DOHH2 (cell line): ENCODE data around the gene SMAD4.
"Not testable (repeated sequence)": the region's sequence is repeated elsewhere in the genome, so short reads cannot be mapped to it uniquely, and the experiment has no call there.

Experiments used
- H3F3A ChIP-seq: fragments of 200-600 bp; sonication (generic), shearing (Covaris generic); 2 replicates; pipeline ENCODE4 v1.6.0; 2016; ENCODE audit warnings: antibody characterized with exemption, mild to moderate bottlenecking; ENCODE audit not compliant: control insufficient read depth, insufficient read depth
- H3K27ac ChIP-seq: fragments of 200-600 bp; sonication (generic); 2 replicates; pipeline ENCODE4 v1.5.1; 2014; ENCODE audit warnings: low read depth, mild to moderate bottlenecking, low read length, moderate library complexity
- H3K27me3 ChIP-seq: fragments of 200-600 bp; sonication (generic); 2 replicates; pipeline ENCODE4 v1.6.1; 2014; ENCODE audit warnings: mild to moderate bottlenecking, low read length, mixed read lengths; ENCODE audit not compliant: control insufficient read depth
- H3K36me3 ChIP-seq: fragments of 200-600 bp; sonication (generic); 2 replicates; pipeline ENCODE4 v1.6.1; 2014; ENCODE audit warnings: mild to moderate bottlenecking, low read length, moderate library complexity, mixed read lengths; ENCODE audit not compliant: control insufficient read depth
- H3K4me1 ChIP-seq: fragments of 200-600 bp; sonication (generic); 2 replicates; pipeline ENCODE4 v1.6.1; 2014; ENCODE audit warnings: mild to moderate bottlenecking, low read length, mixed read lengths; ENCODE audit not compliant: control insufficient read depth
- H3K4me2 ChIP-seq: fragments of 200-600 bp; sonication (generic); 2 replicates; pipeline ENCODE4 v1.6.0; 2014; ENCODE audit warnings: mild to moderate bottlenecking, low read length, moderate library complexity
- H3K4me3 ChIP-seq: fragments of 200-600 bp; sonication (generic); 2 replicates; pipeline ENCODE4 v1.5.1; 2014; ENCODE audit warnings: mild to moderate bottlenecking, low read length, mixed read lengths
- H3K79me2 ChIP-seq: fragments of 200-600 bp; sonication (generic); 2 replicates; pipeline ENCODE4 v1.6.1; 2014; ENCODE audit warnings: mild to moderate bottlenecking, low read length, mixed read lengths; ENCODE audit not compliant: control insufficient read depth
- H3K9me2 ChIP-seq: fragments of 200-600 bp; sonication (generic); replicated peaks from 2 replicates; pipeline ENCODE4 v1.6.1; 2014; ENCODE audit warnings: mild to moderate bottlenecking, low read length, mixed read lengths; ENCODE audit not compliant: control insufficient read depth
- H3K9me3 ChIP-seq: fragments of 200-600 bp; sonication (generic); 2 replicates; pipeline ENCODE4 v1.6.1; 2014; ENCODE audit warnings: antibody characterized with exemption, low read length, mixed read lengths; ENCODE audit not compliant: control insufficient read depth, insufficient read depth
- H4K20me1 ChIP-seq: fragments of 200-600 bp; sonication (generic); 2 replicates; pipeline ENCODE4 v1.6.0; 2014; ENCODE audit warnings: low read depth, mild to moderate bottlenecking, antibody characterized with exemption, low read length, moderate library complexity; ENCODE audit not compliant: control insufficient read depth, insufficient read depth
- EZH2phosphoT487 ChIP-seq: fragments of 200-600 bp; sonication (generic); IDR thresholded peaks from 2 replicates; pipeline ENCODE4 v1.6.1; 2017; ENCODE audit warnings: borderline replicate concordance, mild to moderate bottlenecking, antibody characterized with exemption, low read length, moderate library complexity, mixed read lengths
- TF ChIP-seq, protein P1 (sequence below): fragments of 200-600 bp; sonication (generic); IDR thresholded peaks from one replicate; pipeline ENCODE4 v1.5.1; 2014; ENCODE audit warnings: antibody characterized with exemption, mild to moderate bottlenecking, low read depth, low read length; ENCODE audit not compliant: poor library complexity, severe bottlenecking

SMAD4 gene

DNA sequence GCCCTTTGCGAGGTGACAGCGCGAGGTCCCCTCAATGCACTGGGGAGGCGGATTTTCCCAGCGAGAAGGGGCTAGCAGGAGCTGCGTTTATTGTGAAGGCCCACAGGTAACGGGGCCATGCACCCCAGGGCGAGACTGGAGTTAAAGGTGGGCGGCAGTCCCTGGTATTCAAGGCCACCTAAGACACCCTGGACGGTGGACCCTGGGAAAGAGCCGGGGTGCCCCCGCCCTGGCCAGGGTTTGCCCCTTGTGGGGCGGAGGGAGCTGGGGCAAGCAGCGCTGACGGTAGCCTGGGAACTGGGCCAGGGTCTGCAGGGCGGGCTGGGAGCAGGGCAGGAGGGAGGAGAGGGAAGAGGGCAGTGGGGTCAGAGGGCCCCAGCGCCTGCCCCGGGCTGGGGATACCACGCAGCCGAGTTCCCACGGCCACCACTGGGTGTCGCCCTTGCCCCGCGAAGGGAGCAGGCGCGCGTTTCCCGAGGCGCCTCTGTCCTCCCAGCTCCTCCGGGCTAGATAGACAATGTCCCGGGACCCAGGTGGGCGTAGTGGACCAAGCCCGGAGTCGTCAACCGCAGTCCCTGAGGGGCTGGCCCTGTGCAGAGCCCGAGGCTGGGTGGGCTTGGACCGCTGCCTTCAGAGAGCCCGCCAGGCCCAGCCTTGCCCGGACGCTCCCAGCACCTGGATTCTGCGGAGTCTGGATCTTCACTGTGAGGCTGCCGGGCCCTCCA is 80.2 kb downstream of the SMAD4 start:
- TF ChIP-seq, protein P1, sequence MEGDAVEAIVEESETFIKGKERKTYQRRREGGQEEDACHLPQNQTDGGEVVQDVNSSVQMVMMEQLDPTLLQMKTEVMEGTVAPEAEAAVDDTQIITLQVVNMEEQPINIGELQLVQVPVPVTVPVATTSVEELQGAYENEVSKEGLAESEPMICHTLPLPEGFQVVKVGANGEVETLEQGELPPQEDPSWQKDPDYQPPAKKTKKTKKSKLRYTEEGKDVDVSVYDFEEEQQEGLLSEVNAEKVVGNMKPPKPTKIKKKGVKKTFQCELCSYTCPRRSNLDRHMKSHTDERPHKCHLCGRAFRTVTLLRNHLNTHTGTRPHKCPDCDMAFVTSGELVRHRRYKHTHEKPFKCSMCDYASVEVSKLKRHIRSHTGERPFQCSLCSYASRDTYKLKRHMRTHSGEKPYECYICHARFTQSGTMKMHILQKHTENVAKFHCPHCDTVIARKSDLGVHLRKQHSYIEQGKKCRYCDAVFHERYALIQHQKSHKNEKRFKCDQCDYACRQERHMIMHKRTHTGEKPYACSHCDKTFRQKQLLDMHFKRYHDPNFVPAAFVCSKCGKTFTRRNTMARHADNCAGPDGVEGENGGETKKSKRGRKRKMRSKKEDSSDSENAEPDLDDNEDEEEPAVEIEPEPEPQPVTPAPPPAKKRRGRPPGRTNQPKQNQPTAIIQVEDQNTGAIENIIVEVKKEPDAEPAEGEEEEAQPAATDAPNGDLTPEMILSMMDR, result peak; percentile 84
- no peak for TF ChIP-seq EZH2phosphoT487
- no peak overlapping the region for H3K27ac ChIP-seq
- H3K9me2 ChIP-seq, result no peaks in the 10 kb centered on the region
- no peaks in the 10 kb centered on the region for H3K79me2 ChIP-seq
- no peaks in the 10 kb centered on the region for H3K36me3 ChIP-seq
- no peaks in the 10 kb centered on the region for H3F3A ChIP-seq
- H4K20me1 ChIP-seq, result no peaks in the 10 kb centered on the region
- H3K4me3 ChIP-seq, result no peak overlapping the region
- no peak overlapping the region for H3K4me2 ChIP-seq
- H3K9me3 ChIP-seq, result no peaks in the 10 kb centered on the region
- no peaks in the 10 kb centered on the region for H3K27me3 ChIP-seq
- peaks cover 9% of the 10 kb centered on the region for H3K4me1 ChIP-seq

DNA sequence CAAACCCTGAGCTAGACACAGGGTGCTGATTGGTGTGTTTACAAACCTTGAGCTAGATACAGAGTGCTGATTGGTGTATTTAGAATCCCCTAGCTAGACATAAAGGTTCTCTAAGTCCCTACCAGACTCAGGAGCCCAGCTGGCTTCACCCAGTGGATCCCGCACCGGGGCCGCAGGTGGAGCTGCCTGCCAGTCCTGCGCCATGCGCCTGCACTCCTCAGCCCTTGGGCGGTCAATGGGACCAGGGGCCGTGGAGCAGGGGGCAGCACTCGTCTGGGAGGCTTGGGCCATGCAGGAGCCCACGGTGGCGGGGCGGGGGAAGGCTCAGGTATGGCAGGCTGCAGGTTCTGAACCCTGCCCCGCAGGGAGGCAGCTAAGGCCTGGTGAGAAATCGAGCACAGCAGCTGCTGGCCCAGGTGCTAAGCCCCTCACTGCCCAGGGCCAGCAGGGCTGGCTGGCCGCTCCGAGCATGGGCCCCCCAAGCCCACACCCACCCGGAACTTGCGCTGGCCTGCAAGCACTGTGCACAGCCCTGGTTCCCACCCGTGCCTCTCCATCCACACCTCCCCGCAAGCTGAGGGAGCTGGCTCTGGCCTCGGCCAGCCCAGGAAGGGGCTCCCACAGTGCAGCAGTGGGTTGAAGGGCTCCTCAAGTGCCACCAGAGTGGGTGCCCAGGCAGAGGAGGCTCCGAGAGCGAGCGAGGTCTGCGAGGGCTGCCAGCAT is 81.8 kb downstream of the SMAD4 start:
- not testable (repeated sequence) for H3K9me3 ChIP-seq, H4K20me1 ChIP-seq, H3K4me1 ChIP-seq, H3K4me2 ChIP-seq, H3F3A ChIP-seq, H3K36me3 ChIP-seq, H3K79me2 ChIP-seq, H3K27me3 ChIP-seq, H3K27ac ChIP-seq, H3K9me2 ChIP-seq, H3K4me3 ChIP-seq

DNA sequence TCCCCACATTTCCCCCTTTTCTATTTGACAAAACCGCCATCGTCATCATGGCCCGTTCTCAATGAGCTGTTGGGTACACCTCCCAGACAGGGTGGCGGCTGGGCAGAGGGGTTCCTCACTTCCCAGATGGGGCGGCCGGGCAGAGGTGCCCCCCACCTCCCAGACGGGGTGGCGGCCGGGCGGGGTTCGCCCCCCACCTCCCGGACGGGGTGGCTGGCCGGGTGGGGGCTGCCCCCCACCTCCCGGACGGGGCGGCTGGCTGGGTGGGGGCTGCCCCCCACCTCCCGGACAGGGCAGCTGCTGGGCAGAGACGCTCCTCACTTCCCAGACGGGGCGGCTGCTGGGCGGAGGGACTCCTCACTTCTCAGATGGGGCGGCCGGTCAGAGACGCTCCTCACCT is 87.0 kb downstream of the SMAD4 start:
- H3K9me3 ChIP-seq, H3K4me2 ChIP-seq, H3K79me2 ChIP-seq, H3F3A ChIP-seq, H3K4me3 ChIP-seq, H3K27me3 ChIP-seq, H3K27ac ChIP-seq, H3K9me2 ChIP-seq, H3K36me3 ChIP-seq, H3K4me1 ChIP-seq, H4K20me1 ChIP-seq: not testable (repeated sequence)

DNA sequence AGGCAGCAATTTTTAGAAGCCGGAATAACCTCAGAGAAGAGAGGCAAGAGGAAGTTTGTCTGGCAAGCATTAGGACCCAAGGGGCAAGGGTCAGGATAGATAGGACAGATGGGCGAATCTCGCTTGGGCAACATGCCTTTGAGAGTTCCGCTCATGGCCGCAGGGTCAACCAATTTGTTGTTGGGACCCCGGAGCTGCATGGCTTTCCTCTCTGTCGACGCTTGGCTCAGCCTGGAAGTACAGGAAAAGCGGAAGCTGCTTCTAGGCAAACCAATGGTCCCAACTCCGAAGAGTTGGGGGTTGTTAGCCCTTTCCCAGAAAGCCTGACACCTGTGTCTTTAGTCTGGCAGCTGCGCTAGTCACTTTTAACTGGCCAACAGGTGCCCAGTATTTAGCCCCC is 89.5 kb downstream of the SMAD4 start:
- H3K4me1 ChIP-seq, H3K9me3 ChIP-seq, H3K27ac ChIP-seq, H3K79me2 ChIP-seq, H3K4me3 ChIP-seq, H3K27me3 ChIP-seq, H3K9me2 ChIP-seq, H3K4me2 ChIP-seq, H3K36me3 ChIP-seq, H4K20me1 ChIP-seq, H3F3A ChIP-seq: not testable (repeated sequence)

DNA sequence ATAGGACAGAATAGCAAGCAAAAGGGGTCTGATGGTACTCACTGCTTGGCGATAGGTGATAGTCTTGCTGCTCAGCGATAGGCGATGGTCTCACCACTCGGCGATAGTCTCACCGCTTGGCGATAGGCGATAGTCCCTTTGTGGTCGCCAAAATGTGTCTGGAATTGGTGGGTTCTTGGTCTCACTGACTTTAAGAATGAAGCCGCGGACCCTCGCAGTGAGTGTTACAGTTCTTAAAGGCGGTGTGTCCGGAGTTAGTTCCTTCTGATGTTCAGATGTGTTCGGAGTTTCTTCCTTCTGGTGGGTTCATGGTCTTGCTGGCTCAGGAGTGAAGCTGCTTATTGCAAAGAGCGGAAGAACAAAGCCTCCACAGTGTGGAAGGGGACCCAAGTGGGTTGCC is 90.0 kb downstream of the SMAD4 start:
- not testable (repeated sequence) for H3K4me3 ChIP-seq, H3K4me1 ChIP-seq, H4K20me1 ChIP-seq, H3K79me2 ChIP-seq, H3F3A ChIP-seq, H3K4me2 ChIP-seq, H3K9me2 ChIP-seq, H3K27me3 ChIP-seq, H3K27ac ChIP-seq, H3K9me3 ChIP-seq, H3K36me3 ChIP-seq
